Stimulated activated CD4-positive, alpha-beta T cell treated with anti-CD3 and anti-CD28 coated beads, TNF-alpha, amount 100 ng/mL, for 48 hours (primary cell): ENCODE measurements around the gene ZMYND10.
A peak's percentile ranks its signal among the peaks of the same experiment; 100 is the strongest.

Source experiments
- DNase-seq, 3 donors: peaks; one replicate each; pipeline ENCODE4 v3.0.0-alpha.2; 2020; ENCODE audit warnings: low read depth in 3 of 3

ZMYND10 gene

DNA sequence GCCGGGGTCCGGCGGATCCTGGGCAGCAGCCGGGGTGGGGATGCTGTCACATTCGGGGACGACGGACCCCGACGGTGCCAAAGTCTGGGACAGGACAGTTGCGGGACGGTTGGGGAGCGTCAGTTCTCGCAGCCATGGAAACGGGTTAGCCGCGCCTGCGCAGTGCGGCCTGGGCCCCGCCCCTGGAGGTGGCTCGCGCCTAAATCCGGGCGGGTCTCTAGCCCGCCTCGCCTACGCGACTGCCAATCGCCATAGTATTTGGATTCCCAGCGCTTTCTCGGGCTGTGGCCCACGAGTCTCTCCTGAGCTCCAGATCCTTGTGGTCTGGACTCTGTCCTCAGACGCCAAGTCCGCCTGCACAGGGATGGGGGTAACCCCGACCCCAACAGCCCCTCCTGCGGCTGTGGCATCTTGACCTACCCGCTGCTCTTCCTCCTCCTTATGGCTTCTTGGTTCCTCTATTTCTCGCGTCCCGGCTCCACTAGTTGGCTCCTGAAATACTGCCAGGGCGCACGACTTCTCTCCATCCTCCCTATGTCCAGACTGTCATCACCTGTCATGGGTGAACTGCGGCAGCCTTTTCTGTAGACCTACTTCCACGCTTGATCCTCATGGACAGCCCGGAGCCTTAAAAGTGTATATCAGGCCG lies at the start of gene ZMYND10:
ZMYND10 (minus strand) TSS at position 147 of the 649 bp plus-strand sequence. CDS start 153 bp downstream, outside the sequence.
- peak; percentile 59 to 70 (median 70) for DNase-seq

DNA sequence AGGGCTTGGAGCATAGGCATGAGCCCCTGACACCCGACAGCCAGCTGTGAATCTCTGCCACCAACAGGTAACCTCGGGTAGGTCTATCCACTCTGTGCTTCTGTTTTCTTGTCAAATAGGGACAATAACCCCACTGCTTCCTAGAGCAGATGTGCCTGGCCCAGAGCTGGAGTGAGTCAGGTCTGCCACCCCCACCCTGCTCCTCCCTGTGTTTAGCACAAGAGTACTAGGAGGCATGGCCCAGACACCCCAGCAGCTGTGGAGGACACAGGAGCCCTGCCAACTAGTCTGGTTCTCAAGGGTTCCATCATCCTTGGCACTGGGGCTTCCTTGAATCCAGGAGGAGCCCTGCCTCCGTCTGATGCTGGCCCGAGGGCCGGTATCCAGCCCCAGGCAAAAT lies 47.5 kb upstream of the ZMYND10 start:
- DNase-seq = no peak

DNA sequence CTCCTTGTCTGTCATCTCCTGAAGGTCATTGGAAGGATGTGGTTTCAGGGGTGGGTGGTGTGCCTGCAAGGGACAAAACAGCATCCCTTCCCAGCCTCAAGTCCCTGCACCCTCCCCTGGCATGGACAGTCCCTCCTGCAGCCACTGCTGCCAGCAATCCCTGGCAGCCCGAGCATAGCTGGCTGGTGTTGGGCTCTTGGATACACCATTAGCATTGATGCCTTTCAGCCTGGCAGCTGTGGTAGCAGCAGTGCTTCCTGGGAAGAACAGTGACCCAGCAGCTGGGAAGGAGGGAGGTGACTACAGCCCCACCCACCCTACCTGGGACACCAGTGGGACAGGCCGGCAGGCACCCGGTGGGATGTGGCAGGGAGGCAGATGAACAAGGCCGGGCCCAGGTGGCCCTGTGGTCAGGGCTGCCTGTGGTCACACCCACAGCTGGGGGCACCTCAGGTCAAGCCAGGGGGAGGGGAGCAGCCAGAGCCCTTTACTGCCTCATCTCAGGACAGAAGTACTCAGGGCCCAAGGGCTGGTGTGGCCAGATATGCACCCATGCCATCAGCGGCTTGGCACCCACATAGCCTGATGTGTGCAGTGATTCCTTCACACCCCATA lies 46.7 kb upstream of the ZMYND10 start:
- no peak for DNase-seq

DNA sequence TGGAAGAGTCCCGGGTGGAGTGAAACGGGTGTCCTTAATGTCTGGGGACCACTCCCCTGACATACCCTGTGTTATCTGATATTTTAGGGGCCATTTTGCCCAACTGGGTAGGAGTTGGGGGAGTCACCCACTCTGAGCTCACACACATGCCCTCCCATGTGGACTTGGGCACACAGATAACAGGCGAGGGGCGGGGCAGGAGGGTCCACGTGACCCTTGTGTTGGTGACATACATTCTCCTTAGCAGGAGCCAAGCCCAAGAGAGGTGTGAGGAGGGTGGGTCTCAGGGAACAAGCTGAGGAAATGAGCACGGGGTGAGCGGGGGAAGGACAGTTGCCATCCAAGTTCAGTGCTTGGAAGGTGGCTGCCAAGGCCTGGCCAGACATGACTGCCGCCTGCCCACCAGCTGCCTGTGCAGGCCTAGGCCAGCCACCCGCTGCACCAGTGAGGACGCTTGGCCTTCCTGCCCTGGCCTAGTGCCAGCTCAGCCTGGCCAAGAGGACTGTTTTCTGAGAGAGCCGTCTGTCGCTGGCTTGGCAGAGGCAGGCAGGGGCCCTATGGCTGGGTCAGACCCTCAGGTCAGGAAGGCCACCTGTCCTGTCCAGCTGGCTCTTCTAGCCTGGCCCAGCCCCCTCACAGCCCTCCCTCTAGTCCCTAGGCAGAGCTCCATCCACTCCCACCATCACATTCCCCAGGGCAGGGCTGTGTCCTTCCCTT lies 45.1 kb upstream of the ZMYND10 start:
- DNase-seq = no peak

DNA sequence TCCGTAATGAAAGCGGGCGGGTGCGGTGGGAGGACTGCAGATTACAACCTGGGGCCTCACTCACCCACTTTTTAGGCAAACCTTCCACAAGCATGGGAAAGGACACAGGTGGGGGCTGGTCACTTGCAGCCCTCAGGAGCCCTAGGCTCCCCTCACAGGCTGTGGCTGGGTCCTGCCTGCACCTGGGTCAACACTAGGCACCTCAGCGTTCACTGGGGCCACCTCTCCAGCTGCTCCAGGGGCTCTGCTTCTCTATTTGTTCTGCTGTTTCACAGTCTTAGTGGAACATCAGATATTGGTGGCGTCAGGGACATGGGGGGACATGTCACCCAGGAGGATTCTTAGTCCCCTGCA lies 43.9 kb upstream of the ZMYND10 start:
- no peak for DNase-seq

DNA sequence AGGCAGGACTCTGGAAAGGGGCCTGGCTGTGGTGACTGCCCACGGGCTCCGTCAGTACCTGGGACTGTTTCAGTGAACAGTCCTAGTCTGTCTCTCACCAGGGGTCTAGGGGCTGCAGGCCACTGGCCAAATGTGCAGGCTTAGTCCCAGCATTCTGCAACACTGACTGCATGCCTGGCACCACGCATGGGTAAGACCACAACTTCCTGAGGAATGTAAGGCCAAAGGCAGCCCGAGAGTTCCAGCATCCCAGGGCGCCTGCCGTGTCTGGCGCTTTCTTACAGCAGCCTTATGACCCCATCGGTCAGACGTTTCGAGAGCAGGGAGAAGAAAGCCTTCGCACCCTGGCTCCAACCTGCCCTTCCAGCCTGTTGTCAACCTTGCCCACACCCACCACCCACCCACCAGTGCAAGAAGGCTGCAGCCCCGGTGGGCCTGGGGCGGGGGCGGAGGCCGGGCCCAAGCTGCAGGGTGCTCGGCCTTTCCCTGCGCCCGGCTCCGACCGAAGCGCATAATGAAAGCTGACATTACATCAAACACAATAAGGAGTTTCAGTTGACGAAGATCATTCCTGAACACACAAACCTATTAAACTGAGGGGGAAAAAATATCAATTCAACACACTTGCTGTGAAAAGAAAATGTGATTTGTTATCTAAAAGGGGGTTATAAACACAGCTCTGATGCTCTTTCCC lies 43.3 kb upstream of the ZMYND10 start:
- no peak for DNase-seq

DNA sequence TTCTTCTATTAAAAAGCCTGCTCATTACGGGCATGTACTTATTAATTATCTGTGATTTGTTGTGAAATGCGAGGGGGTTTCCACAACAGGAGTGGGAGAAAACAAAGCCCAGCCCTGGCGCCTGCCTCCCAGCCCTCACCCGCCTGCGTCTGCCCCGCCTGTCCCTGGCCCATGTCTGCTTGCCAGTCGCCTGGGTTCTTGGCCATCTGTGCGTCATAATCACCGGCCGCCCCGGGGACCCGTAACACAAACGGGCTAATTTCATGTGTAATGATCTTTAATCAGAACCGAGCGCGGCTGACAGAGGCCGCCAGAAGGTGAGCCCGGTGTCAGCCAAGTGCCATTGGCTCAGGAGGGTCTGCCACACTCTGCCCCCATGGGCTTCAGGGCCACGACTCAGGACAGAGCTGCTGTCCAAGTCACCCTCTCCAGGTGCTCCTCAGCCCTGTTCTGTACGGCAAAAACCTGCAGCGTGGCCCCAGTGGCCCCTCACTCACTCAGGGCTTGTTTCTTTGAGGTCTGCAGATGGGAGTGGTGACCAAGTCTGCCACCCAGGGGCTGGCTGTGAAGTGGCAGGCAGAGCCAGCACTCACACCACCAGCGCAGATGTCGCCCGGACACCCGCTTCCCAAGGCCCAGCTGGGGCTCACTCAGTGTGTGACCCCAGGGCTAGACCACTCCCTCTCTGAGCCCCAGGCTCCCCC lies 42.6 kb upstream of the ZMYND10 start:
- DNase-seq = no peak

DNA sequence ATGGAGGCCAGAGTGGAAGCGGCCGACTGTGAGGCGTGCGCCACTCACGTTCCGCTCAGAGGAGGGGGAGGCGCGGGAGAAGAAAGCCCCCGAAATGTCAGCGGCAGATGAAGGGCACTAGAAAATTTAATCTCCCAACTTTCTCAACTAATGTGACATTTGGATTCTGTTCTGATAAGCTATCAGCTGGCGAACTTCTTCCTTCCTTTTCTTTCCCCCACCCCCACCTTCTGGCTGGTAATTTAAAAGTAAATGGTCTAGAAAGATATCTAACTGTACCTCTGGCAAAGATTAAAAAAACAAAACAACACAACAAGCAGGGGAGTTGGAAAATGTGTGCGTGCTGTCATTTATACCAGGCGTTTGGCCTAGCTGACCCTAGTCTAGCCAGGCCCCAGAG lies 40.2 kb upstream of the ZMYND10 start:
- DNase-seq = no peak

DNA sequence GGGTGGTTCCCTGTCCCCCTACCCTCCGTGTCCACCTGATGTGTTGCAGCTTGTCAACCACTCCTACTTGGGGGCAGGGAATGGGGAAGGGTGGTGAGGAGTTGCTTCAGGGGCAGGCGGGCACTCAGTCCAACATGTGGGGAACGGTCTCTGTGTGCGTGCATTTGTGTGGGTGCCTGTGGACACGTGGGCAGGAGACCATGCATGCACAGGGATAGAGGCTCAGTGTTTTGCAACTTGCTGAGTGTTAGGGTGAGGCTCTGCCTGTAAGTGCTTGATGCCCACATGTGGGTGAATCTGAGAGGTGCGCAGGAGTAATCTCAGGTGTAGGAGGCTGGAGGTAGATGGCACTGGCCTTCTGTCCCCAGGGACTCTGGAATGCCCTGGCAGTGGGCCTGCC lies 38.2 kb upstream of the ZMYND10 start:
- DNase-seq = no peak

DNA sequence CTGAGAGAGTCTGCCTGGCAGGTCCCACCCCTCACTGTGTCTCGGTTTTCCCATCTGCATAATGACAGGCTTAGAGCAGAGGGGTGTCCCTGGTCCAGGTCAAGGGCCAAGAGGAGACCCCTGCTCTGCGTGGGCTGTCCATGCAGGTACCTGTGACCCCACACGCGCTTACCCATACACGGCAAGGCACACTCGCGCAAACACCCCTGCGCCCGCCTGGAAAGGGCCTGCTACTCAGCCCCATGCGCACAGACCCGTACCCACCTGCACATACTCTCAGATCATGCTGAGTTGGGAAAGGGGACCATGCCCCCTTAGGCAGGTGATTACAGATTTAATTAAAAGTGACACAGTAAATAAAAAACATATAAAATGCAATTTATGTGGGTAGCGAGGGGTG lies 37.2 kb upstream of the ZMYND10 start:
- no peak for DNase-seq

DNA sequence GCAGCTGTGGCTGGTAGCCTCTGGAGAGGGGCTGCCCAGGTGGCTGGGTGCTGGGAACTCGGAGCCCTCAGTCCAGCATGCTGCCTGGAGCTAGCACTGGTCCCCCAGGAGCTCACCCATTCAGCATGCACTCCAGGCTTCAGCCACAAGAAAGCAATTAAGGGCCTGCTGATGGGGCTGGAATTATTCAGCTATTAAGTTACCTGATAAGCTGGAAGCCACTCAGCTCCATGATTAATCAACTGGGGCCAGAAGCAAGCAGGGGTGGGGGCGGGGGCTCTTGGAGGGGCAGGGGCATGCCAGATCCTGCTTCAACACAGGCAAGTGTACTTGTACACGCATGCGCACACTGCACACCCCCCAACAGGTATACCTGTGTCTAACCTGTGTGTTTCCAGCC lies 35.9 kb upstream of the ZMYND10 start:
- no peak for DNase-seq

DNA sequence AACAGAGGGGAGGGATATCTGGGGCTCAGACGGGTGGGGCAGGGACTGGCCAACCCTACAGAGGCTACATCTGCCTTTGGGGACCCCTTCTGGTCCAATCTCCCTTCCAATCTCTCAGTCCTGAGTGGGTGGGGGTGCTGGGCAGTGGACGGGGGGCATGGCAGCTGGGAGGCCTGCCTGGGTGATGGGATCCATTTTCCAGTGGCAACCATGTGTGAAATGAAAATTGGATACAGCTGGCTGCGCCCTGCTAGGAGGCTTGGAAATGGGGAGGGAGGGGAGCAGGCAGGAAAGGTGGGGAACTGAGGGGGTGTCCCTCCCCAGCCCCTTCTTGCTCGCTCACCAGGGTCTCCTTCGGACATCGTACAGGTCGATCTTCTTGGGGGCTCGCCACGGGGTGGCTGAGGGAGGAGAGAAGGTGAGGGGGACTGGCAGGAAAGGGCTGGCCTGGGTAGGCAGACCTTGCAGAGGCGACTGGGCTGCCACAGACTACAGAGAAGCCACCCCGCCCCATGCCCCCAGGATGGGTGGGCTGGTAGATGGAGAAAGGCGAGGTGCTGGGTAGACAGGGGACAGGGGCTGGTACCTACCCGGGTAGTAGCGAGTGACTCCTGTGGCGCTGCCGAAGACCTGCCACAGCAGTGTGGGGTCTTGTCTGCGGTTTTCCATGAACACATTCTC lies 35.0 kb upstream of the ZMYND10 start:
- no peak for DNase-seq

DNA sequence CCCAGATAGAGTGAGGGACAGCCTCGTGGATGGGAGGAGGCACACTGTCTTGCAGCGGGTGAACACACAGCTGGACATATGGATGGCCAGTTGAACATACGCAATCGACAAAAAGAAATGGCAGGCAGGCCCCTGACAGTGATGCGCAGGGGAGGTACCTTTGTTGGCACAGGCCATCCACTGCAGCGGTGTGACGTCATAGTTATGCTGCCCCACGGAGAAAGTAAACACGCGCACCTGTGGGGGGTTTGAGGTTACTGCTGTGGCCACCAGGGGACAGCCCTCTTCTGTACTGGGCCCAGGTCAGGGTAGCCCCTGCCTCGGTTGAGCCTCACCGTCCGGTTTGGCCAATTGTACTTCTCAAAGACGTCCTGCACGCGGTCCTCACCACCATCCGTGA lies 33.2 kb upstream of the ZMYND10 start:
- no peak for DNase-seq

DNA sequence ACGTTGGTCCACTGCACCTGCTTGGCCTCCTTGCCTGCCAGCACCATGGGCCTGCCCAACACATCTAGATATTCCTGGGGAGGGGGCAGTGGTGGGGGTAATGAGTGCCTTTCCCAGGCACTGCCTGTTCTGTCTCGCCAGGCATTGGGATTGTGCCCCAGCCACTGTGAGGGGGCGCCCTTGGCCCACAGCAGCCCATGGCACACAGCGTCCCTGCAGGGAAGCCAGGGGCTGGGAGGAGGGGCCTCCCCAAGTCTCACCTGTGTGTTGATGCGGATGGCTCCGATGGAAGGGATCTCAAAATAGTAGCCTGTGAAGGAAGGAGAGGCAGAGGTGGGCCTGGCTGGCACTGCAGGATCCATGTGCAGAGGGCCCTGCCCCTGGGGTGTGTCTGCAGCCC lies 32.5 kb upstream of the ZMYND10 start:
- DNase-seq = no peak

DNA sequence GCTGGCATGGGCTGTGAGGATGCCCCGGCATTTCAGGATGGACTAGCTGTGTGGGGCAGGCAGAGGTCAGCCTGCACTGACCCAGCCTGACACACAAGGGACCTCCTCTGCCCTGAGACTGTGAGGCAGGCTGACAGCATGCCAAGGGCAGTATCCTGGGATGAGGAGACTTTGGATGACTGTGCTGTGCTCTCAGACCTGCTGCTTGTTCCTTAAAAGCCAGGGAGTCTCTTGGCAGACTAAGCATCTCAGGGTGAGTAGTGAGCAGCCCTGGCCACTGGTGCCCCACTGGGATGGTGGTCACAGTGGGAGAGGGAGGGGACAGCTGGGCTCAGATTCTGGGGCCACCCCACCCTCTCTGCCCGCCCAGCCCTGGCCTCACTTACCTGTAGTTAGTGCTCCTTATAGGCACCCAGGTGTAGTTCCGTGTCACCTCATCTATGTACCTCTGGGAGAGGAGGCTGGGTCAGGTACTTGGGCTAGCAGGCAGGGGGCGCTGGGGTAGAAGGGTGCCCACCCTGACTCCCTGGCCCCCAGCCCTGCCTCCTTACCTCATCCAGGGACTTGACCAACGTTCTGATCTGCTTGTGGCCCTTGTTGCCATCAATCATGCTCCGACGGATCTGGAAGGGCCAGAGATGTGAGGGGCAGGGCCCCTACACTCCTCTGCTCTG lies 29.9 kb upstream of the ZMYND10 start:
- DNase-seq = no peak

DNA sequence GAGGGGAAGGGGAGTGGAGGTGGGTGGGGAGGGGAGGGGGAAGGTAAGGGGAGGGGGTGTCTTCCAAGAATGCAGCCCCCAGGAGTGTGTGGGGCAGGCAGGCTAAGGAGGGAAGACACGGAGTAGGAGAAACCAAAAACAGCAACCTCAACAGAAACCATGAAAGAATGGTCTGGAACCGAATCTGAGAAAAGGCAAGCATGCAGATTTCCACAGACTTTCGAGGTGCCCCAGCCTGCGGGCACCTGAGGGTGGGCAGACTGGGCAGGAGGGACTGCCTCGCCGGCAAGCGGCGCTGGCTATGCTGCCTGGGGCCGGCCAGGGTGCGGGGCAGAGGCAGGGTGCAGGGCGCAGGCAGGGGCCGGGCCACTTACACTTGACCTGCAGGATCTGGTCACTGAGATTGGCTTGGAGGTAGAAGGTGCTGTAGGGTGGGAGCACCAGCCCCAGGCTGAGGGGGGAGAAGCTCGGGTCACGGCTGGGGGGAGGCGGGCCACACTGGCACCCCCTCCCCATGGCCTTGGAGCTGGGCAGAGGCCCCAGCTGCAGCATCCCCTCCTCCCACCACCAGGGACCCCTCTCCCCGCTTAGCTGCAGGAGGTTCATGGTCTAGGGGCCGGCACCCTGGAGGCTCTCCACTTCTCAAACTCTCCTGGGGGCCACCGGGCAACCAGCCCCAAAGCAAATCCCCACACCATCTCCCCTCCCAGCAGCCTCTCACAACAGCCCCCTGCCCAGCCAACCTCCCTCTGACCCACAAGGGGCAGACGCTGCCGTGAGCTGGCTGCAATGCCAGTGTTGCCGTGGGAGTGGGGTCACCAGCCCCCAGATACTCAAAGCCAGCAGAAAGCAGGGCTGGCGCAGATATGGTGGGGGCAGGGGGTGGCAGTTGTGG lies 29.1 kb upstream of the ZMYND10 start:
- DNase-seq = no peak

DNA sequence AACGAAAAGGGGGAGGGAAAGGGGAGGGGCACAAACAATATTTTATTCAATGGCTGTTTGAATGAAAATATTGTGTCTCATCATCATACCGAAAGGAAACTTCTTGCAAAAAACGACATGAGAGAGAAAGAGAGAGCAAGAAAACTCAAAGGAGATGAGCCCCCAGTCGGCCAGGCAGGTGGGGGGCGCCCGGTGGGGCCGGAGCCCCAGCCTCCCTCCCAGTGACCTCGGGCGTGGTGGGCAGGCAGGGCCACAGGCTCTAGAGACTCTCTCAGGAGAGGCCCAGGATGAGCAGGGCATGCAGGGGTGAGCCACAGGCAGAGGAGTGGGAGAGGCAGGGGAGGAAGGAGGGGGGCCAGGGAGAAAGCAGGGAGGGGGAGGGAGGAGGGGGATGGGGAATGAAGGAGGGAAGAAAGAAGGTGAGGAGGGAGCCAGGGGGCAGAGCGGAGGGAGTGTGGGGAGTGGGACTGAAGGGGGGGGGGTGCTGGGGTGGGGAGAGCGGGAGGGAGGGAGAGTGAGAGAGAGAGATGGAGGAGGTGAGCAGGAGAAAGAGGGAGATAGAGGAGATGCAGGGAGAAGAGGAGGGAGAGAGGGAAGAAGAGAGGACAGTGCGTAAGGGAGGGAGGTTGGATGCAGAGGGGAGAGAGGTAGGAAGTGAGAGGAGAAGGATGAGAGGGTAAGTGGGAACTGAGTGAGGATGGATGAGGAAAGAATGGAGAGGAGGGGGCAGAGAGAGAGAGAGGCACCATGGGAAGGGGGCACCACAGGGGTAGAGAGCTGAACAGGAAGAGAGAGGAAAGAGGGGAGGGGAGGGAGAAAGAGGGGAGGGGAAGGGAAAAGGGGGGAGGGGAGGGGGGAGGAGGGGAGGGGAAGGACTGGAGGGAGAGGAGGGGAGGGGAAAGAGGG lies 27.9 kb upstream of the ZMYND10 start:
- DNase-seq = no peak

DNA sequence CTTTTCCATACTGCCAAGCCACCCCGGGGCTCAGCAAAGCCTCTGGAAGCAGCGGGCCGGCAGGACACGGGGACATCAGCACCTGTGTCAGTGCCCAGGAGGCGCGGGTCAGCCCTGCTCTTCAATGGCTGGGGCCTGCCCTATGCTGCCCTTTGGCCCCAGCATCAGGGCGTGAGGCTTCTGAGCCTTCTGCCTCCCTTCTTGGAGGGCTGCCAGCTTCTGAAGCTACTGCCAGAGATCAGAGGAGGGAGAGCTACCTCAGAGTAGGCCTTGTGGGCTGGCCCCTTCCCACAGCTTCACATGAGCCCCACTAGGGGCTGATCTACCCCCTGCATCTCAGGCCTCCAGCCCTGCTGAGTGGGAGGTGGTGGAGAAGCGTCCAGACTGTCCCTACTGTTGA lies 26.8 kb upstream of the ZMYND10 start:
- DNase-seq = no peak

DNA sequence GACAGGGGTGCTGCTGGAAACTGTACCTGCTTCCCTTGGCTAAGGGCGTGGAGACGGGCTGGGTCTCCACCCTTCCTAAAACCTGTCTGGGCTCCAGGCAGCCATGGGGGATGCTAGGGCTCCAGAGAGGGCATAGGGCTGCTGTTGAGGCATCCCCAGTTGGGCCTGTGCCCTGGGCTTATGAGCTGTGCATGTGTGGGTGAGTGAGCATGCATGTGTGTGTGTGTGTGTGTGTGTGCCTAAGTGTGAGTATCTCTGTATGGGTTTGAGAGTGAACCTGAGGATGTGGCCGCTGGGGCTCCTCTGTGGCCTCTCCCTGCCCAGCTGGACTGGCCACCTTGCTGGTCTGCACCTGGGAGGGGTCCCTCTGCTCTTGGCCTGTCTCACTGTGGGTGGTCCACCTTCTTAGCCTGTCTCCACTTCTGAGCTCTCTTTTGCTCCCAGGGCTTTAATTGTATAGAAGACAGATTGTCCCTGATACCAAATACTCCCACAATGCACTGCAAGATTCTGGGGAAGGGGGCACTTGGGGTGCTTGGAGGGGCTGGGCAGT lies 25.7 kb upstream of the ZMYND10 start:
- DNase-seq = no peak
